Measurements from ENCODE around the gene RPTOR. TPM values are rescaled to one million over a fixed set of nuclear protein-coding genes. Genes with fewer than 3 reads are reported as not detected.

RPTOR gene
- total RNA-seq, 6 experiments from 2014 or later, result 34.4 to 39.2 (median 35.5) TPM

DNA sequence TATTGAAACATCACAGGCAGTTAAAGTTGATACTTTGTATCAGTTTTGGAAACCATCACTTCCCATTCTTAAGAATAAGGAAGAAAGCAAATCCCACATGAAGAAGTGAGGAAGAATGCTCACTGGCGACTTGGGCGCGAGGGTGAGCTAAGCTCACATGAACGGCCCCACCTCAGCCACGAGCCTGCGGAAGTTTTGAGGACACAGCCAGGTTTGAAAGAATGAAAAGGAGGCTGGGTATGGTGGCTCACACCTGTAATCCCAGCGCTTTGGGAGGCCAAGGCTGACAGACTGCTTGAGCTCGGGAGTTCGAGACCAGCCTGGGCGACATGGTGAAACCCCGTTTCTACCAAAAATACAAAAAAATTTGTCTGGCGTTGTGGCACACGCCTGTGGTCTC lies 336.7 kb downstream of the RPTOR start:
- Mint-ChIP-seq H3K36me3 (ENCODE audit: low read depth) (peaks cover 25% of the 10 kb centered on the region), H3K27me3 (ENCODE audit: insufficient read depth) (peaks cover 2% of the 10 kb centered on the region), H3K9me3 (no peaks in the 10 kb centered on the region), H3K27ac (no peak overlapping the region), H3K4me1 (ENCODE audit: low read depth) (no peaks in the 10 kb centered on the region), H3K4me3 (no peak overlapping the region)
- no peak for DNase-seq
- TF ChIP-seq, protein P1, sequence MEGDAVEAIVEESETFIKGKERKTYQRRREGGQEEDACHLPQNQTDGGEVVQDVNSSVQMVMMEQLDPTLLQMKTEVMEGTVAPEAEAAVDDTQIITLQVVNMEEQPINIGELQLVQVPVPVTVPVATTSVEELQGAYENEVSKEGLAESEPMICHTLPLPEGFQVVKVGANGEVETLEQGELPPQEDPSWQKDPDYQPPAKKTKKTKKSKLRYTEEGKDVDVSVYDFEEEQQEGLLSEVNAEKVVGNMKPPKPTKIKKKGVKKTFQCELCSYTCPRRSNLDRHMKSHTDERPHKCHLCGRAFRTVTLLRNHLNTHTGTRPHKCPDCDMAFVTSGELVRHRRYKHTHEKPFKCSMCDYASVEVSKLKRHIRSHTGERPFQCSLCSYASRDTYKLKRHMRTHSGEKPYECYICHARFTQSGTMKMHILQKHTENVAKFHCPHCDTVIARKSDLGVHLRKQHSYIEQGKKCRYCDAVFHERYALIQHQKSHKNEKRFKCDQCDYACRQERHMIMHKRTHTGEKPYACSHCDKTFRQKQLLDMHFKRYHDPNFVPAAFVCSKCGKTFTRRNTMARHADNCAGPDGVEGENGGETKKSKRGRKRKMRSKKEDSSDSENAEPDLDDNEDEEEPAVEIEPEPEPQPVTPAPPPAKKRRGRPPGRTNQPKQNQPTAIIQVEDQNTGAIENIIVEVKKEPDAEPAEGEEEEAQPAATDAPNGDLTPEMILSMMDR (IDR thresholded peaks at IDR 0.05), result no peak

- no peaks in the 10 kb centered on the region for H3K4me1 Mint-ChIP-seq (ENCODE audit: low read depth)
- H3K27me3 Mint-ChIP-seq (ENCODE audit: insufficient read depth), result peaks cover 5% of the 10 kb centered on the region
- H3K4me3 Mint-ChIP-seq, result no peak overlapping the region
- no peak for DNase-seq
- H3K36me3 Mint-ChIP-seq (ENCODE audit: low read depth), result peaks cover 23% of the 10 kb centered on the region
- no peaks in the 10 kb centered on the region for H3K9me3 Mint-ChIP-seq
- TF ChIP-seq, protein P1 (IDR thresholded peaks at IDR 0.05), result no peak
- no peak overlapping the region for H3K27ac Mint-ChIP-seq
Measured at GRCh38 chr17:80882323-80882722, 337.7 kb downstream of the RPTOR start.

DNA sequence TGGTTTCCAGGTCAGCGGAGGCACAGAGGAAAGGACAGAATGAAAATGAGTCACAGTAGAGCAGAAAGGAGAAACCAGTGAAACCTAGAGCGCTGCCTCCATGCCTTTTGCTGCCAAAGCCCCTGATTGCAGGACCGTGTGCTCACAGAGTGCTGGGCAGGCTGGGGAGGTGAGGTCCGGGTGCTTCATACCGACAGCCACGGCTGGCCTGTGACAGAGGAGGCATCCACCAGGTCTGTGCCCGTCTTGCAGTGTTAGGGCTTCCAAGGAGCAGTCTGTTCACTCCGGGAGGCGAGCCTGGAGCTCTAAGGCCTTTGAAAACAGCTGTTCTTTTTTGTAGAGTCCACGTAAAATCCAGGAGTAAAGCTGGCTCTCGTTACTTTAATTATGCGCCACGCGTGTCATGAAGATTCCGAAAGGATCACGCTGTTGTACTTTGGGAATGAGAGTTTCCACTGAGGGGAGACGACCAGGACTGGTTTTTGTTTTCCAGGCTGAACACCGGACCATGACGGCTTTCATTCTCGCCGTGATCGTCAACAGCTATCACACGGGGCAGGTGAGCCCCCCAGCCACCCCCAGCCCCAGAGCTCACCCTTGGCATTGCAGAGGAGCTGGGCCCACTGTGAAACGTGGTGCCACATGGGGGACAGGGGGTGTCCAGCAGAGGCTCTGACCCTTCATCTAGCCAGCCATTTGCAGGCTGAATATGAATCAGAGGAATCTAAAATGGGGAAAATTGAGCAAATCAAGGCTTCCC lies 338.5 kb downstream of the RPTOR start:
- no peaks in the 10 kb centered on the region for H3K9me3 Mint-ChIP-seq
- peaks cover 22% of the 10 kb centered on the region for H3K36me3 Mint-ChIP-seq (ENCODE audit: low read depth)
- H3K27me3 Mint-ChIP-seq (ENCODE audit: insufficient read depth), result peaks cover 5% of the 10 kb centered on the region
- TF ChIP-seq, protein P1 (IDR thresholded peaks at IDR 0.05), result no peak
- DNase-seq, result no peak
- H3K4me3 Mint-ChIP-seq, result no peak overlapping the region
- no peak overlapping the region for H3K27ac Mint-ChIP-seq
- H3K4me1 Mint-ChIP-seq (ENCODE audit: low read depth), result no peaks in the 10 kb centered on the region

DNA sequence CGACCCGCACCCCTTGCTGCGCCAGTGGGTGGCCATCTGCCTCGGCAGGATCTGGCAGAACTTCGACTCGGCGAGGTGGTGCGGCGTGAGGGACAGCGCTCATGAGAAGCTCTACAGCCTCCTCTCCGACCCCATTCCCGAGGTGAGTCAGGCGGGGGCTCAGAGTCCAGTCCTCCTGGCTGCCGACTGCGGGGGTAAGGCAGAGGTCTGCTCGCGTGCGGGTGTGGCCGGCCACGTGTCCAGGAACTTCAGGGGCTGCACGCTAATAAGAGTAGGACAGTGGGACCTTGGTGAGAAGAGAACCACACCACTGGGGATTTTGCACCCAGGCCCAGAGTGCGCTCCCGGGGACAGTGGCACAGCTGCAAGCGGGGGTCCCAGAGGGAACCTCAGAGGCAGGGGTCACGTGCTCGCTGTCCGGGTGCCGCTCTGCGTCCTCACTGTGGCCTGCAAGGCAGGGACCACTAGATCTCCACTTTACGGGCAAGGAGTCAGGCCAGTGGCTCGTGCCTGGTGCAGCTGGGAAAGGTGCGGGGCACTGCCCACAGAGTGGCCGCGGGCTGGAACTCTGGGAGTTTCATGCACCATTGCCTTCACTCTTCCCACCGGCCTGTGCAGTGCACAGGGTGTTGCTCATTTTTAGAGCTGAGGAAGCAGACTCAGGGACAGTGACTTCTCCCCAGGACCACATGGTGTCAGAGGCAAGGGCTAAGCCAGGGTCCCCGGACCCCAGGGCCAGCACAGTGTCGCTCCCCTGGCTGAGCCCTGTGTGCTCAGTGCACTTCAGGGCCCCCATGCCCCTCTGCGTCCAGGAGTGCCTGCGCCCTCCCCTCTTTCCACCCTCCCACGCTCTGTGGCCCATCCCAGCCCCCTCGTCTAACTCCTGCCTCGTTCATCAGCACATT lies 339.4 kb downstream of the RPTOR start:
- Mint-ChIP-seq H3K9me3 (no peaks in the 10 kb centered on the region), H3K4me3 (no peak overlapping the region), H3K4me1 (ENCODE audit: low read depth) (no peaks in the 10 kb centered on the region), H3K27me3 (ENCODE audit: insufficient read depth) (peaks cover 6% of the 10 kb centered on the region), H3K27ac (no peak overlapping the region), H3K36me3 (ENCODE audit: low read depth) (peaks cover 24% of the 10 kb centered on the region)
- TF ChIP-seq, protein P1 (IDR thresholded peaks at IDR 0.05), result no peak
- DNase-seq, result no peak

GRCh38 chr17:80884811-80885210 lies 340.2 kb downstream of the RPTOR start:
- no peak overlapping the region for H3K4me3 Mint-ChIP-seq
- no peaks in the 10 kb centered on the region for H3K9me3 Mint-ChIP-seq
- no peak for DNase-seq
- peaks cover 27% of the 10 kb centered on the region for H3K36me3 Mint-ChIP-seq (ENCODE audit: low read depth)
- H3K4me1 Mint-ChIP-seq (ENCODE audit: low read depth), result no peaks in the 10 kb centered on the region
- TF ChIP-seq, protein P1 (IDR thresholded peaks at IDR 0.05), result no peak
- peaks cover 8% of the 10 kb centered on the region for H3K27me3 Mint-ChIP-seq (ENCODE audit: insufficient read depth)
- no peak overlapping the region for H3K27ac Mint-ChIP-seq

Data from HFFc6 (cell line).